ENCODE data around the gene RS1. TPM values are rescaled to one million over a fixed set of nuclear protein-coding genes. Genes with fewer than 3 reads are reported as not detected.

The RS1 gene
- total RNA-seq, 4 donors from 2014 or later: not detected

GRCh38 chrX:18638398-18638797 is 33.5 kb downstream of the RS1 start:
- no peak for TF ChIP-seq POLR2A (IDR thresholded peaks at IDR 0.05)
- no peak for TF ChIP-seq CTCF (IDR thresholded peaks at IDR 0.05)
- no peak overlapping the region for H3K27ac ChIP-seq
- no peak overlapping the region for H3K4me3 ChIP-seq
- H3K4me1 ChIP-seq: no peaks in the 10 kb centered on the region
- no peaks in the 10 kb centered on the region for H3K9me3 ChIP-seq
- no peaks in the 10 kb centered on the region for H3K27me3 ChIP-seq
- H3K36me3 ChIP-seq: no peaks in the 10 kb centered on the region
- DNase-seq: no peak

GRCh38 chrX:18630934-18631333 is 41.0 kb downstream of the RS1 start:
- no peaks in the 10 kb centered on the region for H3K4me1 ChIP-seq
- no peak for DNase-seq
- H3K4me3 ChIP-seq: no peak overlapping the region
- no peak overlapping the region for H3K27ac ChIP-seq
- H3K36me3 ChIP-seq: no peaks in the 10 kb centered on the region
- no peak for TF ChIP-seq POLR2A (IDR thresholded peaks at IDR 0.05)
- no peak for TF ChIP-seq CTCF (IDR thresholded peaks at IDR 0.05)
- H3K27me3 ChIP-seq: no peaks in the 10 kb centered on the region
- no peaks in the 10 kb centered on the region for H3K9me3 ChIP-seq

- no peaks in the 10 kb centered on the region for H3K4me1 ChIP-seq
- no peak overlapping the region for H3K4me3 ChIP-seq
- no peak for DNase-seq
- H3K9me3 ChIP-seq: no peaks in the 10 kb centered on the region
- no peaks in the 10 kb centered on the region for H3K36me3 ChIP-seq
- H3K27me3 ChIP-seq: no peaks in the 10 kb centered on the region
- TF ChIP-seq CTCF (IDR thresholded peaks at IDR 0.05): no peak
- TF ChIP-seq POLR2A (IDR thresholded peaks at IDR 0.05): no peak
- H3K27ac ChIP-seq: no peak overlapping the region
Observed at GRCh38 chrX:18624599-18624998, 47.3 kb downstream of the RS1 start.

- H3K9me3 ChIP-seq: no peaks in the 10 kb centered on the region
- no peaks in the 10 kb centered on the region for H3K4me1 ChIP-seq
- DNase-seq: no peak
- no peak overlapping the region for H3K4me3 ChIP-seq
- no peak overlapping the region for H3K27ac ChIP-seq
- TF ChIP-seq CTCF (IDR thresholded peaks at IDR 0.05): no peak
- no peak for TF ChIP-seq POLR2A (IDR thresholded peaks at IDR 0.05)
- H3K27me3 ChIP-seq: no peaks in the 10 kb centered on the region
- H3K36me3 ChIP-seq: no peaks in the 10 kb centered on the region
Observed at GRCh38 chrX:18620349-18620748, 51.6 kb downstream of the RS1 start.

- no peaks in the 10 kb centered on the region for H3K36me3 ChIP-seq
- no peak for DNase-seq
- no peak overlapping the region for H3K27ac ChIP-seq
- no peaks in the 10 kb centered on the region for H3K9me3 ChIP-seq
- TF ChIP-seq CTCF (IDR thresholded peaks at IDR 0.05): no peak
- no peaks in the 10 kb centered on the region for H3K4me1 ChIP-seq
- H3K4me3 ChIP-seq: no peak overlapping the region
- H3K27me3 ChIP-seq: no peaks in the 10 kb centered on the region
Observed at GRCh38 chrX:18619288-18619687, 52.6 kb downstream of the RS1 start.

- Histone ChIP-seq H3K4me1 (no peaks in the 10 kb centered on the region), H3K36me3 (no peaks in the 10 kb centered on the region), H3K4me3 (no peak overlapping the region), H3K27ac (no peak overlapping the region), H3K27me3 (no peaks in the 10 kb centered on the region), H3K9me3 (no peaks in the 10 kb centered on the region)
- TF ChIP-seq CTCF (IDR thresholded peaks at IDR 0.05) (no peak), POLR2A (IDR thresholded peaks at IDR 0.05) (no peak)
- DNase-seq: no peak
Observed at GRCh38 chrX:18617407-18617750, 54.5 kb downstream of the RS1 start.
